ENCODE results near the gene TNFRSF8. TPM values are rescaled to one million over a fixed set of nuclear protein-coding genes. Genes with fewer than 3 reads are reported as not detected.
A peak's percentile ranks its signal among the peaks of the same experiment; 100 is the strongest.

The TNFRSF8 gene
- total RNA-seq, 1 donor from 2014 or later, result 0.35 TPM

GRCh38 chr1:12114916-12115315, 51.8 kb downstream of the TNFRSF8 start:
- DNase-seq (ENCODE audit: low read depth), result no peak
- no peak overlapping the region for H3K4me3 ChIP-seq (ENCODE audit: low read depth, low read length)
- no peak for TF ChIP-seq CTCF (conservative IDR thresholded peaks at IDR 0.05; ENCODE audit: low read depth, low read length)

- TF ChIP-seq CTCF (conservative IDR thresholded peaks at IDR 0.05; ENCODE audit: low read depth, low read length), result no peak
- DNase-seq (ENCODE audit: low read depth), result no peak
- no peak overlapping the region for H3K4me3 ChIP-seq (ENCODE audit: low read depth, low read length)
Observed at GRCh38 chr1:12121212-12122003, 58.3 kb downstream of the TNFRSF8 start.

GRCh38 chr1:12123172-12123571, 60.1 kb downstream of the TNFRSF8 start:
- H3K4me3 ChIP-seq (ENCODE audit: low read depth, low read length), result no peak overlapping the region
- TF ChIP-seq CTCF (conservative IDR thresholded peaks at IDR 0.05; ENCODE audit: low read depth, low read length), result no peak
- no peak for DNase-seq (ENCODE audit: low read depth)

GRCh38 chr1:12124693-12125421, 61.8 kb downstream of the TNFRSF8 start:
- DNase-seq (ENCODE audit: low read depth), result no peak
- TF ChIP-seq CTCF (conservative IDR thresholded peaks at IDR 0.05; ENCODE audit: low read depth, low read length), result peak; percentile 95

GRCh38 chr1:12125422-12126355, 62.6 kb downstream of the TNFRSF8 start:
- no peak overlapping the region for H3K4me3 ChIP-seq (ENCODE audit: low read depth, low read length)
- no peak for DNase-seq (ENCODE audit: low read depth)
- TF ChIP-seq CTCF (conservative IDR thresholded peaks at IDR 0.05; ENCODE audit: low read depth, low read length), result no peak

More at GRCh38 chr1:12124693-12125421, 61.8 kb downstream of the TNFRSF8 start:
- H3K4me3 ChIP-seq (ENCODE audit: low read depth, low read length), result no peak overlapping the region

- no peak for TF ChIP-seq CTCF (conservative IDR thresholded peaks at IDR 0.05; ENCODE audit: low read depth, low read length)
- DNase-seq (ENCODE audit: low read depth), result no peak
Observed at GRCh38 chr1:12126781-12127180, 63.7 kb downstream of the TNFRSF8 start.

More at GRCh38 chr1:12126781-12127180, 63.7 kb downstream of the TNFRSF8 start:
- no peak overlapping the region for H3K4me3 ChIP-seq (ENCODE audit: low read depth, low read length)
